Measurements from ENCODE around the gene AFF3.

AFF3 gene

DNA sequence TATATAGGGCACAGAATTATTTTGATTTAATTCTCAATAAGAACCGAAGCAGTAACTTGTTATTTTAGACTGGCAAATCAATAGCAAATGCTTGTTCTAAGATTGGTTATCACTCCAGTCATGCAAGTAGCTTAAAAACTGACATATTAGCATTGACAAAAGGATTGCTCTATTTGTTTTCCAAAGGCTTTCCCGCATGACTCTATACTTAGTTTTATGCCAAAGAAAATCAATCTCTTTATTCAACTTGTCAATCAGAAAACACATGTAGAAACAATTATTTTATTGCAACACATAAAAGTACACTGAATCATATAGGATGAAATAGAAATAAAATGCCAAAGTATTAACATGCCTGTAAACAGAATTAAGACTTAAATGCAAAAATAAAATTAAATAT is 108.4 kb downstream of the AFF3 start:
- Histone ChIP-seq H3K36me3 (replicated peaks; ENCODE audit: low read depth, low read length) (peaks cover 7% of the 10 kb centered on the region), H3K27me3 (ENCODE audit: low read depth, low read length) (no peaks in the 10 kb centered on the region), H3K9ac (ENCODE audit: low read length) (no peak overlapping the region), H3K79me2 (ENCODE audit: low read length) (peaks cover 53% of the 10 kb centered on the region), H2AFZ (ENCODE audit: low read depth, low read length) (no peak overlapping the region), H3K4me1 (ENCODE audit: low read length) (no peaks in the 10 kb centered on the region), H3K4me3 (ENCODE audit: low read length) (no peak overlapping the region), H3K27ac (ENCODE audit: low read length) (no peak overlapping the region), H3K4me2 (ENCODE audit: low read length) (no peak overlapping the region), H4K20me1 (ENCODE audit: insufficient read depth, low read length) (peaks cover 34% of the 10 kb centered on the region), H3K9me3 (ENCODE audit: insufficient read depth, low read length) (no peaks in the 10 kb centered on the region)
- TF ChIP-seq, protein P1, sequence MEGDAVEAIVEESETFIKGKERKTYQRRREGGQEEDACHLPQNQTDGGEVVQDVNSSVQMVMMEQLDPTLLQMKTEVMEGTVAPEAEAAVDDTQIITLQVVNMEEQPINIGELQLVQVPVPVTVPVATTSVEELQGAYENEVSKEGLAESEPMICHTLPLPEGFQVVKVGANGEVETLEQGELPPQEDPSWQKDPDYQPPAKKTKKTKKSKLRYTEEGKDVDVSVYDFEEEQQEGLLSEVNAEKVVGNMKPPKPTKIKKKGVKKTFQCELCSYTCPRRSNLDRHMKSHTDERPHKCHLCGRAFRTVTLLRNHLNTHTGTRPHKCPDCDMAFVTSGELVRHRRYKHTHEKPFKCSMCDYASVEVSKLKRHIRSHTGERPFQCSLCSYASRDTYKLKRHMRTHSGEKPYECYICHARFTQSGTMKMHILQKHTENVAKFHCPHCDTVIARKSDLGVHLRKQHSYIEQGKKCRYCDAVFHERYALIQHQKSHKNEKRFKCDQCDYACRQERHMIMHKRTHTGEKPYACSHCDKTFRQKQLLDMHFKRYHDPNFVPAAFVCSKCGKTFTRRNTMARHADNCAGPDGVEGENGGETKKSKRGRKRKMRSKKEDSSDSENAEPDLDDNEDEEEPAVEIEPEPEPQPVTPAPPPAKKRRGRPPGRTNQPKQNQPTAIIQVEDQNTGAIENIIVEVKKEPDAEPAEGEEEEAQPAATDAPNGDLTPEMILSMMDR (IDR thresholded peaks at IDR 0.05; ENCODE audit: low read depth, low read length) = no peak
- no peak for TF ChIP-seq EZH2phosphoT487 (IDR thresholded peaks at IDR 0.05; ENCODE audit: low read depth)

DNA sequence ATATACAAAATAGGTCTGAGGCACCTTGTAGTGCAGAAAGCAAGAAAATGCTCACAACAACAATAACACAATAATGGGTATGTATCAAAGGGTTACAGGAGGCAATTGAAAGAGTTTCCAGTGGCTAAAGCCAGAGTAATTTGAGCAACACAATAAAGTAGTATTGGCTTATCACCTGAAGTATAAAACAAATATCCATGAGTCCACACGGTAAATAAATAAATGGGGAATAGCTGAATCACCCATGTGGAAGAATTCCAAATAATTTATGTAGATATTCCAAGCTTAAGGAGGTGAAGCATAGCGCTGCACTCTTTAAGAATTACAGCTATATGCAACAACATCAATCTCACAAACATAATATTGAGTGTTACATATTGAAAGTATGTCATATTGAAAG is 110.8 kb downstream of the AFF3 start:
- TF ChIP-seq, protein P1 (IDR thresholded peaks at IDR 0.05; ENCODE audit: low read depth, low read length) = no peak
- no peak for TF ChIP-seq EZH2phosphoT487 (IDR thresholded peaks at IDR 0.05; ENCODE audit: low read depth)
- Histone ChIP-seq H3K79me2 (ENCODE audit: low read length) (peaks cover 53% of the 10 kb centered on the region), H3K4me1 (ENCODE audit: low read length) (no peaks in the 10 kb centered on the region), H3K27me3 (ENCODE audit: low read depth, low read length) (no peaks in the 10 kb centered on the region), H2AFZ (ENCODE audit: low read depth, low read length) (no peak overlapping the region), H3K9ac (ENCODE audit: low read length) (no peak overlapping the region), H3K4me2 (ENCODE audit: low read length) (no peak overlapping the region), H4K20me1 (ENCODE audit: insufficient read depth, low read length) (peaks cover 32% of the 10 kb centered on the region), H3K27ac (ENCODE audit: low read length) (no peak overlapping the region), H3K9me3 (ENCODE audit: insufficient read depth, low read length) (no peaks in the 10 kb centered on the region), H3K4me3 (ENCODE audit: low read length) (no peak overlapping the region), H3K36me3 (replicated peaks; ENCODE audit: low read depth, low read length) (peaks cover 8% of the 10 kb centered on the region)

DNA sequence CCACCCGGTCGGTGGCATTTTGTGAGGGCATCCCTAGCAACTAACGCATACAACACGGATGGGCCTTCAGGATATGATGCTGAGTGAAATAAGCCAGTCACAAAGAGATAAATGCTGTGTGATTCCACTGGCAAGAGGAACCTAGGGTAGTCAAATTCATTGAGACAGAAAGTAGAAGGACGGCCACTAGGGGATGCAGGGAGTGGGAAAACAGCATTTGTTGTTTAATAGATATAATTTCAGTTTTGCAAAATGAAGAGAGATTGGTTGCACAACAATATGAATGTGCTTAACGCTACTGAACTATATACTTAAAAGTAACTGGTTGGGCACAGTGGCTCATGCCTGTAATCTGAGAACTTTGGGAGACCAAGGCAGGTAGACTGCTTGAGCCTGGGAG is 112.9 kb downstream of the AFF3 start:
- TF ChIP-seq, protein P1 (IDR thresholded peaks at IDR 0.05; ENCODE audit: low read depth, low read length) = peak; percentile 17; the same call in 1 of the 2 replicates
- TF ChIP-seq EZH2phosphoT487 (IDR thresholded peaks at IDR 0.05; ENCODE audit: low read depth) = no peak
- Histone ChIP-seq H3K4me1 (ENCODE audit: low read length) (no peaks in the 10 kb centered on the region), H3K4me2 (ENCODE audit: low read length) (no peak overlapping the region), H4K20me1 (ENCODE audit: insufficient read depth, low read length) (peaks cover 20% of the 10 kb centered on the region), H3K4me3 (ENCODE audit: low read length) (no peak overlapping the region), H3K79me2 (ENCODE audit: low read length) (peaks cover 45% of the 10 kb centered on the region), H3K27me3 (ENCODE audit: low read depth, low read length) (no peaks in the 10 kb centered on the region), H3K9me3 (ENCODE audit: insufficient read depth, low read length) (no peaks in the 10 kb centered on the region), H3K27ac (ENCODE audit: low read length) (no peak overlapping the region), H3K36me3 (replicated peaks; ENCODE audit: low read depth, low read length) (peaks cover 8% of the 10 kb centered on the region), H2AFZ (ENCODE audit: low read depth, low read length) (no peak overlapping the region), H3K9ac (ENCODE audit: low read length) (no peak overlapping the region)

DNA sequence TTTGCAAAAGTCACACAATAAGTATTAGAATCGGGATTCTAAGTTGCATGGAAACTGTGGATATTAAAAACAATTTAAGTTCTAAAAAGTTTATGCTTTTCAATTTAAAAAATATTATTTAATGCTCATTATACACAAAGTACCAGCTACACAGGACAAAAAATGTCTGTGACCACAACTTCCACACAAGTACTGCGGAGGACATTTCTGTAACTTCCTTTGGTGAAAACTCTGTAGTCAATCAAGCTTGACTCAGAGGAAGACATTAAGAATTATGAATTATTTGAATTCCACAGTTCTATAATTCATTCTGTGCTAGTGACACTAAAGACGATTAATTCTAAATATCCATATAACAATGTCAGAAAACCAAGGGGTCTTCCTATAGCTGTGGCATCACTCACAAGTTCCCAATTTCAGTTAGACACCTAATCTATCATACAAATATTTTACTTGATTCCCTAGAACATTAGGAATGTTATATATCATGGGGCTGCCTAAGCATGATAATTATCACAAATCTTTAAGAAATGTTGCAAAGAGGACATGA is 120.5 kb downstream of the AFF3 start:
- Histone ChIP-seq H3K4me1 (ENCODE audit: low read length) (no peaks in the 10 kb centered on the region), H3K9me3 (ENCODE audit: insufficient read depth, low read length) (no peaks in the 10 kb centered on the region), H3K4me3 (ENCODE audit: low read length) (no peak overlapping the region), H3K27ac (ENCODE audit: low read length) (no peak overlapping the region), H3K79me2 (ENCODE audit: low read length) (peaks cover 39% of the 10 kb centered on the region), H3K36me3 (replicated peaks; ENCODE audit: low read depth, low read length) (peaks cover 9% of the 10 kb centered on the region), H3K4me2 (ENCODE audit: low read length) (no peak overlapping the region), H3K9ac (ENCODE audit: low read length) (no peak overlapping the region), H3K27me3 (ENCODE audit: low read depth, low read length) (no peaks in the 10 kb centered on the region), H4K20me1 (ENCODE audit: insufficient read depth, low read length) (peaks cover 36% of the 10 kb centered on the region), H2AFZ (ENCODE audit: low read depth, low read length) (no peak overlapping the region)
- TF ChIP-seq EZH2phosphoT487 (IDR thresholded peaks at IDR 0.05; ENCODE audit: low read depth) = no peak
- TF ChIP-seq, protein P1 (IDR thresholded peaks at IDR 0.05; ENCODE audit: low read depth, low read length) = no peak
